SU-DHL-6 (cell line): ENCODE data around the gene NETO1.

ENCODE experiments used
- H2AFZ ChIP-seq: fragments of 200-600 bp; sonication (generic); 2 replicates; pipeline ENCODE4 v1.6.1; 2014; ENCODE audit warnings: low read depth, mild to moderate bottlenecking, moderate library complexity, mixed read lengths, antibody characterized with exemption, low read length; ENCODE audit not compliant: severe bottlenecking
- H3F3A ChIP-seq: fragments of 200-600 bp; shearing (Covaris generic); 2 replicates; pipeline ENCODE4 v1.6.0; 2016; ENCODE audit warnings: antibody characterized with exemption, mild to moderate bottlenecking; ENCODE audit not compliant: insufficient read depth
- H3K27ac ChIP-seq: fragments of 200-600 bp; sonication (generic); 2 replicates; pipeline ENCODE4 v1.5.1; 2016; ENCODE audit warnings: low read depth, mild to moderate bottlenecking, low read length, moderate library complexity, mixed read lengths
- H3K27me3 ChIP-seq: fragments of 200-600 bp; sonication (generic), shearing (Covaris generic); 2 replicates; pipeline ENCODE4 v1.6.0; 2014; ENCODE audit warnings: mild to moderate bottlenecking, low read length
- H3K36me3 ChIP-seq: fragments of 200-600 bp; sonication (generic); 2 replicates; pipeline ENCODE4 v1.6.1; 2014; ENCODE audit warnings: mild to moderate bottlenecking, low read length, mixed read lengths
- H3K4me2 ChIP-seq: fragments of 300-600, 200-600 bp; shearing (Covaris generic), sonication (generic); 2 replicates; pipeline ENCODE4 v1.6.0; 2014; ENCODE audit warnings: low read length, low read depth, mild to moderate bottlenecking; ENCODE audit not compliant: poor library complexity, severe bottlenecking
- H3K4me3 ChIP-seq: fragments of 200-600 bp; sonication (generic); 2 replicates; pipeline ENCODE4 v1.5.1; 2014; ENCODE audit warnings: antibody characterized with exemption, low read length, mild to moderate bottlenecking, mixed read lengths; ENCODE audit not compliant: insufficient read depth, poor library complexity, severe bottlenecking
- H3K79me2 ChIP-seq: fragments of 200-600 bp; sonication (generic); 2 replicates; pipeline ENCODE4 v1.6.1; 2014; ENCODE audit warnings: mild to moderate bottlenecking, low read length, moderate library complexity; ENCODE audit not compliant: insufficient read depth
- H3K9ac ChIP-seq: fragments of 200-600 bp; sonication (generic); 2 replicates; pipeline ENCODE4 v1.7.0; 2014; ENCODE audit warnings: mild to moderate bottlenecking, low read length
- H3K9me2 ChIP-seq: fragments of 200-600 bp; sonication (generic); replicated peaks from 2 replicates; pipeline ENCODE4 v1.6.1; 2014; ENCODE audit warnings: low read length; ENCODE audit not compliant: insufficient read depth
- H3K9me3 ChIP-seq: fragments of 200-600 bp; sonication (generic); 2 replicates; pipeline ENCODE4 v1.6.1; 2014; ENCODE audit warnings: low read length, mixed read lengths; ENCODE audit not compliant: insufficient read depth
- H4K20me1 ChIP-seq: fragments of 200-600 bp; sonication (generic); 2 replicates; pipeline ENCODE4 v1.6.1; 2014; ENCODE audit warnings: low read depth, mild to moderate bottlenecking, antibody characterized with exemption, low read length, moderate library complexity, mixed read lengths
- CTCF ChIP-seq: fragments of 200-600 bp; sonication (generic); IDR thresholded peaks from one replicate; pipeline ENCODE4 v1.5.1; 2017; ENCODE audit warnings: antibody characterized with exemption, mild to moderate bottlenecking, low read length, moderate library complexity; ENCODE audit not compliant: insufficient read depth, poor library complexity, severe bottlenecking
- EZH2phosphoT487 ChIP-seq: fragments of 200-600 bp; sonication (generic), shearing (Covaris generic); conservative IDR thresholded peaks from 2 replicates; pipeline ENCODE4 v1.6.1; 2018; ENCODE audit warnings: mild to moderate bottlenecking, antibody characterized with exemption, low read length, moderate library complexity, mixed read lengths

Gene NETO1

GRCh38 chr18:72903033-72903432 lies 35.2 kb upstream of the NETO1 start:
- no peaks in the 10 kb centered on the region for H4K20me1 ChIP-seq
- no peaks in the 10 kb centered on the region for H3F3A ChIP-seq

GRCh38 chr18:72899338-72899737 lies 31.6 kb upstream of the NETO1 start:
- no peak overlapping the region for H3K4me2 ChIP-seq
- H3K27me3 ChIP-seq: no peaks in the 10 kb centered on the region
- no peak overlapping the region for H3K4me3 ChIP-seq
- no peaks in the 10 kb centered on the region for H3K36me3 ChIP-seq
- no peak overlapping the region for H3K27ac ChIP-seq
- no peaks in the 10 kb centered on the region for H3K9me2 ChIP-seq
- H3F3A ChIP-seq: no peaks in the 10 kb centered on the region
- no peak overlapping the region for H3K9ac ChIP-seq
- TF ChIP-seq EZH2phosphoT487 (no peak), CTCF (no peak)
- H4K20me1 ChIP-seq: no peaks in the 10 kb centered on the region
- H3K9me3 ChIP-seq: no peaks in the 10 kb centered on the region
- H3K79me2 ChIP-seq: no peaks in the 10 kb centered on the region
- H2AFZ ChIP-seq: no peak overlapping the region

More at GRCh38 chr18:72903033-72903432, 35.2 kb upstream of the NETO1 start:
- Histone ChIP-seq H3K9me3 (no peaks in the 10 kb centered on the region), H3K27ac (no peak overlapping the region), H3K4me3 (no peak overlapping the region), H3K27me3 (no peaks in the 10 kb centered on the region), H3K9ac (no peak overlapping the region), H3K4me2 (no peak overlapping the region), H3K79me2 (no peaks in the 10 kb centered on the region), H3K36me3 (no peaks in the 10 kb centered on the region), H2AFZ (no peak overlapping the region), H3K9me2 (no peaks in the 10 kb centered on the region)
- TF ChIP-seq CTCF: no peak
- no peak for TF ChIP-seq EZH2phosphoT487

GRCh38 chr18:72898870-72899269 lies 31.1 kb upstream of the NETO1 start:
- no peak for TF ChIP-seq CTCF
- TF ChIP-seq EZH2phosphoT487: no peak
- Histone ChIP-seq H3K27ac (no peak overlapping the region), H2AFZ (no peak overlapping the region)

More at GRCh38 chr18:72898870-72899269, 31.1 kb upstream of the NETO1 start:
- no peak overlapping the region for H3K9ac ChIP-seq
- no peaks in the 10 kb centered on the region for H3K36me3 ChIP-seq
- H3K79me2 ChIP-seq: no peaks in the 10 kb centered on the region
- H3K4me3 ChIP-seq: no peak overlapping the region
- no peaks in the 10 kb centered on the region for H3F3A ChIP-seq
- no peaks in the 10 kb centered on the region for H3K27me3 ChIP-seq
- no peaks in the 10 kb centered on the region for H3K9me3 ChIP-seq
- H4K20me1 ChIP-seq: no peaks in the 10 kb centered on the region
- no peak overlapping the region for H3K4me2 ChIP-seq
- no peaks in the 10 kb centered on the region for H3K9me2 ChIP-seq
